Stimulated activated CD4-positive, alpha-beta T cell treated with anti-CD3 and anti-CD28 coated beads, Interleukin-4, amount 100 ng/mL, for 48 hours (primary cell): Measurements from ENCODE around the gene NAA50.

Source experiments
- DNase-seq, 2 donors: peaks; one replicate each; pipeline ENCODE4 v3.0.0-alpha.2; 2020; ENCODE audit warnings: low read depth in 2 of 2

Gene NAA50

DNA sequence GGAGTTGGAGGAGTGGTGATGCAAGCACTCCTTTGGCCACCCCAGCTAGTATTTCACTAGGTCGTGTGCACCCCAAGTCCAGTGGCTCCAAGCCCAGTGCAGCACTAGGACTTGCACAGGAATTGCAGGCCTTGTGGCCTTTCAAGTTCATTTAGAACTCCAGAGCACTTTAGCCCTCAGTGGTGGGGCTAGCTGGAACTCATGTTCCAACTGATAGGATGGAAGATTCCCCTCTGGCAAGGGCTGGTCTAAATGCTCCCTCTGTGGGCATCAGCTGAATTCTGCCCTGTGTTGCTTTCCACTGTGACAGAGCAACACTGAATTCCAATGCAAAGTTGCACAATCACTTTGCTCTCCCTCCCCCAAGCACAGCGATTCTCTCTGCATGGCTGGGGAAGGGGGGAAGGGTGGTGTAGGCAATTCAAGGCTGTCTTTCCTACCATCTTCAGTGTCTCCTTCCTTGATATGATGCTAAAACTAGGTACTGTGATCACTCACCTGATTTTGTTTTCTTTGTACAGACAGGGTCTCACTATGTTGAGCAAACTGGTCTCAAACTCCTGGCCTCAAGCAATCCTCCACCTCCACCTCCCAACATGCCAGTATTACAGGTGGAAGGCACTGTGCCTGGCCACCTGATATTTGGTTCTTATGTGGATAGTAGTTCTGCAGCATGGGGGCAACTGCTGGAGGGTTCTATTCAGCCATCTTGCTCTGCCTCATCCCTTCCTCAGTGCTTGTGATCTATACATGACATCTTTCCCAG, 59.9 kb downstream of the NAA50 start:
- DNase-seq, result no peak

DNA sequence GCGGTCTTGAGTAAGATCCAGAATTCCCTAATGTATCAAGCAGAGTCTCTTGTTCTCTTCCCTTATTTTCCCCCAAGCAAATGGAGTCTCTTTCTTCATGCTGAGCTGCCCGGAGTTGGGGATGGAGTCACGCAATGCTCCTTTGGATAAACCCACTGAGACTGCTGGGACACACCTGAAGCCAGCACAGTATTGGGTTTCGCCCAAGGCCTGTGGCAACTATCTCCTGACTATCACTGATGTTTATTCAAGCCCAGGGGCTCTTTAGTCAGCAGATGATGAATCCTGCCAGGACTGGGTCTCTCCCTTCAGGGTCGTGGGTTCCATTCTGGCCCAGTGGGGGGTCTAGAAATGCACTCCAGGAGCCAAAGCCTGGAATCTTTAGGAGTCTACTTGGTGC, 60.9 kb downstream of the NAA50 start:
- DNase-seq, result no peak

DNA sequence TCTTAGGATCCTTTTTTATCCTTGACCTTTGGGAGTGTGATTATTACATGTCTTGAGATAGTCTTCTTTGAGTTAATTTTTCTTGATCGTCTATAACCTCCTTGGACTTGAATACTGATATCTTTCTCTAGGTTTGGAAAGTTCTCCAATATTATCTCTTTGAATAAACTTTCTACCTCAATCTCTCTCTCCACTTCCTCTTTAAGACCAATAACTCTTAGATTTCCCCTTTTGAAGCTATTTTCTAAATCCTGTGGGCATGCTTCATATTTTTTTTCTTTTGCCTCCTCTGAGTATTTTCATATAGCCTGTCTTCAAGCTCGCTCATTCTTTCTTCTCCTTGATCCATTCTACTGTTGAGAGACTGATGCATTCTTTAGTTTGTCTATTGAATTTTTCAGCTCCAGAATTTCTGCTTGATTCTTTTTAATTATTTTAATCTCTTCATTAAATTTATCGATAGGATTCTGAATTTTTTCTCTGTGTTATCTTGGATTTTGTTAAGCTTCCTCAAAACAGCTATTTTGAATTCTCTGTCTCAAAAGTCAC, 61.7 kb downstream of the NAA50 start:
- no peak for DNase-seq

DNA sequence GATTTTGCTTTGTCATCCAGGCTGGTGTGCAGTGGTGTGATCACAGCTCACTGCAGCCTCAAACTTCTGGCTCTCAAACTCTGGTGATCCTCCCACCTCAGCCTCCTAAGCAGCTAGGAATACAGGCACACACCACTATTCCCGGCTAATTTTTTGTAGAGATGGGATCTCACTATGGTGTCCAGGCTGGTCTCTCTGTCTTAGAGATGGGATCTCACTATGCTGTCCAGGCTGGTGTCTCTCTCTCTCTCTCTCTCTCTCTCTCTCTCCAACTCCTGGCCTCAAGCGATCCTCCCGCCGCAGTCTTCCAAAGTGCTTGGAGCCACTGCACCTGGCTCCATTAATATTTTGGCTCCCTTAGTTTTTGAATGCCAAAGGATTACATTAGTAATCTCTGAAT, 67.3 kb downstream of the NAA50 start:
- DNase-seq, result no peak

DNA sequence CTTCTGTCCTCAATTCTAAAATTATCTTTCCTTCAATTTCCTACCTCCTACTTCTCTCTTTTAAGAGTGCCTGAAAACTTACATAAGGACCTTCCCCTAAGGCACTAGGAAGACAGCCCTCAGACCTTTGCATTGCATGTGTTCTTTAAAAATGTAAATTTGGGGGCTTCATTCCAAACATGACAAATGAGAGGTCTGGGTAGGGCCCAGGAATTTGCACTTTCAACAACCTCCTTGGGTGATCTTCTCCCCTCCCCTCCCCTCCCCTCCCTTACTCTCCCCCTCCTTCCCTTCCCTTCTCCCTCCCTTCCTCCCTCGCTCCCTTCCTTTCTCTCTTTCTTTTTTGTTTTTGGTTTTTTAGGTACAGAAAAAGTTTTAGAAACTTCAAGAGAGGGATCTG, 68.3 kb downstream of the NAA50 start:
- DNase-seq, result no peak

DNA sequence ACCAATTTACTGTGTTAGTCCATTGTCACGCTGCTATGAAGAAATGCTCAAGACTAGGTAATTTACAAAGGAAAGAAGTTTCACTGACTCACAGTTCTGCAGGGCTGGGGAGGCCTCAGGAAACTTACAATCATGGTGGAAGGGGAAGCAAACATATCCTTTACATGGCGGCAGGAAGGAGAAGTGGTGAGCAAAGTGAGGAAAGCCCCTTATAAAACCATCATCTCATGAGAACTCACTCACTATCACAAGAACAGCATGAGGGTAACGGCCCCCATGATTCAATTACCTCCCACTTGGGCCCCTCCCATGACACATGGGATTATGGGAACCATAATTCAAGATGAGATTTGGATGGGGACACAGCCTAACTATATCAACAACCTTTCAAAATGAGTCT, 69.8 kb downstream of the NAA50 start:
- no peak for DNase-seq

DNA sequence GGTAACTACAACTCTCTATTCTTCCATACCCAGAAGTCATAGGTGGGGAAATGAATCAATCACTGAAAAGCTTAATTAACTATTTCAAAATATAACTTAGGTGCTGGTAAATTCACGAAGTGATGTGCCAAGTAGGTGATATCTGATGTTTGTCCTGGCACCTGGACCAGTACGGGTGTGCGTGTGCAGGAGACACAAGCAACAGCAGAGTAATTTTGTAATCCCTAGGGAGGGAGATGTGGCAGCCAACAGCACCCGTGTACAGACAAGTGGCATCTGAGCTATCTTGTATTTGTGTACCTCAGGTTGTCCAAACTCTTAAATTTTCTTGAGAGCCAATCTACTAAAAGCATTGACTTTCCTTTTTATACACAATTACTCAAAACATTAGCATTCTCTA, 72.5 kb downstream of the NAA50 start:
- DNase-seq, result no peak

DNA sequence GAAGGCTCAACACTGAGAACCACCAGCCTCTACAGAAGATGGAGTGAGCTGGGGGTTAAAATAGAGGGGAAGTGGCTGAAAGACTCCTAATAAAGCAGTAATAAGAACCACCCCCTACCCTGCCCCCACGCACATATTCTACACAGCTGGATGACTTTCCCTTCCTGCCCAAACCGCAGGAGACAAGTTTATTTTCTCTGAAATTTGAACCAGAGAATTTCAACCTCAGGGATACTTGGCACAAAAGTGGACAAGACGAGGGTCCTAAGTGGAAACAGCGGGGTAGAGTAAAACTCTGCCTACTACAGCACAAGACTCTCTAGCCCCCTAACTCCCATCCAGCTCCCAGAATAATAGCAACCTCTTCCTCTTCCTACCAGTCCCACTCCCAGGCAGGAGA, 78.0 kb downstream of the NAA50 start:
- no peak for DNase-seq
